GM23338 (cell line): ENCODE measurements around the gene ZBTB48. TPM values are rescaled to one million over a fixed set of nuclear protein-coding genes. Genes with fewer than 3 reads are reported as not detected.
A peak's percentile ranks its signal among the peaks of the same experiment; 100 is the strongest.

Experiments
- ATAC-seq: fragments of 200-7000 bp; cut with Tn5 transposase; 3 replicates; pipeline ENCODE4 v1.9.1; 2020
- DNase-seq: peaks from one replicate; pipeline ENCODE4 v3.0.0-alpha.2; 2015; ENCODE audit warnings: low spot score
- H2AFZ ChIP-seq: fragments of 200-600 bp; sonication (generic); 2 replicates; pipeline ENCODE4 v1.8.0; 2016; ENCODE audit warnings: antibody characterized with exemption, mild to moderate bottlenecking, moderate library complexity
- H3F3A ChIP-seq: fragments of 200-600 bp; sonication (generic); replicated peaks from 2 replicates; pipeline ENCODE4 v1.8.0; 2017; ENCODE audit warnings: antibody characterized with exemption, mixed run types, low read depth
- H3K27ac ChIP-seq: fragments of 200-600 bp; sonication (generic); 2 replicates; pipeline ENCODE4 v1.6.1; 2016; ENCODE audit warnings: low read depth
- H3K27me3 ChIP-seq: fragments of 200-600 bp; sonication (generic); 2 replicates; pipeline ENCODE4 v1.8.0; 2016; ENCODE audit warnings: mild to moderate bottlenecking, mixed run types, moderate library complexity; ENCODE audit not compliant: insufficient read depth
- H3K36me3 ChIP-seq: fragments of 200-600 bp; sonication (generic); 2 replicates; pipeline ENCODE4 v1.8.0; 2016; ENCODE audit warnings: mild to moderate bottlenecking; ENCODE audit not compliant: insufficient read depth
- H3K4me1 ChIP-seq: fragments of 200-600 bp; sonication (generic); 2 replicates; pipeline ENCODE4 v1.8.0; 2016; ENCODE audit warnings: mild to moderate bottlenecking, moderate library complexity; ENCODE audit not compliant: insufficient read depth
- H3K4me2 ChIP-seq: fragments of 200-600 bp; sonication (generic); 2 replicates; pipeline ENCODE4 v1.7.1; 2017; ENCODE audit warnings: mixed run types
- H3K4me3 ChIP-seq: fragments of 200-600 bp; sonication (generic); 2 replicates; pipeline ENCODE4 v1.6.1; 2016; ENCODE audit warnings: mixed run types
- H3K79me2 ChIP-seq: fragments of 200-600 bp; sonication (generic); replicated peaks from 2 replicates; pipeline ENCODE4 v1.8.0; 2017; ENCODE audit warnings: mild to moderate bottlenecking; ENCODE audit not compliant: insufficient read depth
- H3K9me2 ChIP-seq: fragments of 200-600 bp; sonication (generic); 2 replicates; pipeline ENCODE4 v1.8.0; 2017; ENCODE audit not compliant: insufficient read depth
- H4K20me1 ChIP-seq: fragments of 200-600 bp; sonication (generic); replicated peaks from 2 replicates; pipeline ENCODE4 v1.8.0; 2017; ENCODE audit warnings: mild to moderate bottlenecking; ENCODE audit not compliant: insufficient read depth
- H3K27ac Mint-ChIP-seq: 2 replicates; pipeline ENCODE4 v1.8.0; 2020; ENCODE audit warnings: inconsistent platforms, mild to moderate bottlenecking, moderate library complexity, mixed read lengths
- H3K27me3 Mint-ChIP-seq: 3 replicates; pipeline ENCODE4 v1.8.0; 2022; ENCODE audit warnings: low read depth, mild to moderate bottlenecking, moderate library complexity, mixed read lengths, inconsistent platforms; ENCODE audit not compliant: insufficient read depth, poor library complexity
- H3K36me3 Mint-ChIP-seq: 3 replicates; pipeline ENCODE4 v1.8.0; 2021; ENCODE audit warnings: low read depth, mild to moderate bottlenecking, inconsistent platforms, moderate library complexity, mixed read lengths
- H3K4me1 Mint-ChIP-seq: 3 replicates; pipeline ENCODE4 v1.8.0; 2020; ENCODE audit warnings: mild to moderate bottlenecking, inconsistent platforms, mixed read lengths
- H3K4me3 Mint-ChIP-seq: 3 replicates; pipeline ENCODE4 v1.8.0; 2021; ENCODE audit warnings: moderate library complexity, mild to moderate bottlenecking, inconsistent platforms, mixed read lengths
- H3K9me3 Mint-ChIP-seq: 3 replicates; pipeline ENCODE4 v1.8.0; 2020; ENCODE audit warnings: moderate library complexity, mild to moderate bottlenecking, inconsistent platforms, mixed read lengths
- CREB1 ChIP-seq: fragments of 250-450 bp; sonication (Bioruptor Pico); IDR thresholded peaks from 2 replicates; pipeline ENCODE4 v1.5.0; 2020; ENCODE audit warnings: low read depth, mild to moderate bottlenecking, moderate library complexity
- EZH2 ChIP-seq: fragments of 200-600 bp; sonication (generic); IDR thresholded peaks from one replicate; pipeline ENCODE4 v1.8.0; 2017; ENCODE audit warnings: antibody characterized with exemption, mild to moderate bottlenecking, low read depth; ENCODE audit not compliant: unreplicated experiment
- EZH2phosphoT487 ChIP-seq: fragments of 200-600 bp; sonication (generic); IDR thresholded peaks from one replicate; pipeline ENCODE4 v1.8.1; 2018; ENCODE audit warnings: antibody characterized with exemption; ENCODE audit not compliant: unreplicated experiment
- ZNF114 ChIP-seq: fragments of 250-450 bp; sonication (Bioruptor Pico); IDR thresholded peaks from 2 replicates; pipeline ENCODE4 v1.5.0; 2020; ENCODE audit warnings: mild to moderate bottlenecking, moderate library complexity
- ZNF462 ChIP-seq: fragments of 250-450 bp; sonication (Bioruptor Pico); IDR thresholded peaks from 2 replicates; pipeline ENCODE4 v1.5.0; 2020; ENCODE audit warnings: mild to moderate bottlenecking, moderate library complexity
- polyA plus RNA-seq: library from polyadenylated mRNA; unstranded; fragments of >200 nt; fragmentation: Nextera tagmentation; extraction: Ambion mirVana; gene quantifications from 2 replicates; pipeline ENCODE4 v1.2.1, GENCODE V29; 2016
- total RNA-seq: library from RNA; depleted of rRNA; stranded (reverse); fragments of >200 nt; shearing (Covaris generic); gene quantifications from 2 replicates; pipeline ENCODE4 v1.2.3, GENCODE V29; 2014
- TF ChIP-seq, protein P1 (sequence below): IDR thresholded peaks from 2 replicates; pipeline ENCODE4 v1.6.1; 2016; ENCODE audit warnings: antibody characterized with exemption

The ZBTB48 gene
- total and polyA plus RNA-seq, 2 experiments from 2014 or later = 17.3 to 25.5 TPM

- Mint-ChIP-seq H3K4me1 (no peaks in the 10 kb centered on the region), H3K9me3 (peaks cover 7% of the 10 kb centered on the region; the same call in 2 of the 3 replicates), H3K27ac (no peak overlapping the region), H3K27me3 (peaks cover 1% of the 10 kb centered on the region), H3K4me3 (no peak overlapping the region), H3K36me3 (no peaks in the 10 kb centered on the region)
- ATAC-seq = no peak
- TF ChIP-seq, protein P1, sequence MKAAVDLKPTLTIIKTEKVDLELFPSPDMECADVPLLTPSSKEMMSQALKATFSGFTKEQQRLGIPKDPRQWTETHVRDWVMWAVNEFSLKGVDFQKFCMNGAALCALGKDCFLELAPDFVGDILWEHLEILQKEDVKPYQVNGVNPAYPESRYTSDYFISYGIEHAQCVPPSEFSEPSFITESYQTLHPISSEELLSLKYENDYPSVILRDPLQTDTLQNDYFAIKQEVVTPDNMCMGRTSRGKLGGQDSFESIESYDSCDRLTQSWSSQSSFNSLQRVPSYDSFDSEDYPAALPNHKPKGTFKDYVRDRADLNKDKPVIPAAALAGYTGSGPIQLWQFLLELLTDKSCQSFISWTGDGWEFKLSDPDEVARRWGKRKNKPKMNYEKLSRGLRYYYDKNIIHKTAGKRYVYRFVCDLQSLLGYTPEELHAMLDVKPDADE = no peak
- TF ChIP-seq EZH2 = no peak
- TF ChIP-seq CREB1 (CRISPR knock-in tag) = no peak
- TF ChIP-seq ZNF462 = no peak
- TF ChIP-seq EZH2phosphoT487 = no peak
- no peak for TF ChIP-seq ZNF114
- Histone ChIP-seq H3K27ac (no peak overlapping the region), H3K79me2 (no peaks in the 10 kb centered on the region), H3K9me2 (no peaks in the 10 kb centered on the region), H3F3A (no peaks in the 10 kb centered on the region), H2AFZ (0 out of 2 replicates have a peak overlapping the region, but pooled peaks have one; percentile 38), H3K4me2 (no peak overlapping the region), H4K20me1 (no peaks in the 10 kb centered on the region), H3K4me1 (no peaks in the 10 kb centered on the region), H3K36me3 (no peaks in the 10 kb centered on the region), H3K27me3 (no peaks in the 10 kb centered on the region), H3K4me3 (no peak overlapping the region)
- no peak for DNase-seq
These were observed 19.5 kb upstream of the ZBTB48 start for GRCh38 chr1:6560267-6560666.
